Kidney capillary endothelial cell (primary cell): Measurements from ENCODE around the gene CAMKMT.

Experiments used
- DNase-seq: peaks from one replicate; pipeline ENCODE4 v3.0.0-alpha.2; 2018; ENCODE audit warnings: low spot score

The CAMKMT gene

DNA sequence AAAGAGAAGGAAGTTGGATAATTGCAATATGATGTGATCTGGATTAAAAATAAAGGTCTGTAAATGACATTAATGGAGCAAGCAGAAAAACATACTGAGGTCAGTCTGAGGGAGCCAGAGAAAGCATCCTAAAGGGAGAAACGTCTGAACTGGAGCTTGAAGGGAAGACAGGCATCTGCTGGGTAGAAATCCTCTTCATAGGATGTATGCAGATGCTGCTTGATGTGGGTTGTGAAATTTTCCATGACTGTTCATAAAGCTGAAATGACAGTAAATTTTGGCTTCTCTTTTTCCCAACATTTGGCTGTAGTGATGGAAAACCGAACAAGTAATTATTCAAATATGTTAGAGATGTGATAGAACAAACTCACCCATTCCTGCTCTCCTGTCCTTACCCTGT, 287.6 kb downstream of the CAMKMT start:
- no peak for DNase-seq

DNA sequence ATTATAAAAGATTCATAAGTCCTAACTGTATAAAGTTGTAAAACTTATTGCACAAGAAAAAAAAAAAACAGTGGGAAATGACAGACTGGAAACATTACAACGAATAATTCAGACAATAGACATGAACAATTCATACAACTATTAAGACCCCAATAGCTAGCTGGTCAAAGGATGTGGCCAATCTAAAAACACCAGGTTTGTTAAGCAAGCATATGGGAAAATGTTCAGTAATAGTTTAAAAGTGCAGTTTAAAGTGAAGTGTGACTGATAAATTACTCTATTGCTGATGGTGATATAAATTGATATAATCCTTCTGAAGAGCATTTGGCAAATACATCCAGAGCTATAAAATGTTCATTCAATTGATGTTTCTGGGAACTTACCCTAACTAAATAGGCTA, 289.0 kb downstream of the CAMKMT start:
- no peak for DNase-seq

GRCh38 chr2:44651974-44652373, 290.2 kb downstream of the CAMKMT start:
- no peak for DNase-seq

- DNase-seq = no peak
Observed at GRCh38 chr2:44652701-44653100, 291.0 kb downstream of the CAMKMT start.

DNA sequence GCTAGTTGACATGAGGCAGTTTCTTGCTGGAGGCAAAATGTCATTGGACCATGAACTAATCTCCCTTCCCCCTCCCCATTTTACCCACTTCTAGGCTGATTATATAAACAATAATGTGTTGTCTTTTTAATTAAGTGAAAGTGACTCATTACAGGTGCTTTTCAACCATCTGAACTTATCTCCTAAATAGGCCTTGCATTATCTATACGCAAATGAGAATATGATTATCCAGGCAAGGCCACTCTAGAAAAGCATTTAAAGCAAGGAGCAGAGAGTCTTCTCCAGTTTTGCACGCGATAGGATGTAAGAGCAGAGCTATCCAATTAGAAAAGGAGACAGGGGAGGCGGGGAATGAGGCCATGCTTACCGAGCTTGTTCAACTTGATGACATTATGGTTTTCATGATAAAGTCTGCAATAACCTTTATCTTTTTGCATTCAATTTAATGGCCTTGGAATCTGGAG, 293.7 kb downstream of the CAMKMT start:
- no peak for DNase-seq

- DNase-seq = no peak
Observed at GRCh38 chr2:44656460-44656859, 294.7 kb downstream of the CAMKMT start.

- no peak for DNase-seq
Observed at GRCh38 chr2:44663471-44664073, 301.8 kb downstream of the CAMKMT start.

- no peak for DNase-seq
Observed at GRCh38 chr2:44668336-44668735, 306.6 kb downstream of the CAMKMT start.

DNA sequence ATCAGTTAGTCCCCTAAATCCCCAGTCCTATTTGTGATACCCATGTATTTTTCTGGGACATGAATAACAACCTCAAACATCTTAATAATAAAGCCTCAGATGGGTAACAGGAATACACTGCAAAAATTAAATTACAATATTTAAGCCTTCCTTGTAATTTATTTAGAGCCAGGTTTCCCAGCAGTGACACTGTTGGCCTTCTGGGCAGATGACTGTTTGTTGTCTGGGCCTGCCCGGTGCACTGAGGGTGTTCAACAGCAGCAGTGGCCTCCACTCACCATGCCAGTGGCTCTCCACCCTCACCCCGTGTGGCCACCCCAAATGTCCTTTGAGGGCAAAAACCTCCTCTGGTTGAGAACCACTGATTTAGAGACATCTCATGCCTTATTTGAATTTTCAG, 309.5 kb downstream of the CAMKMT start:
- DNase-seq = no peak

DNA sequence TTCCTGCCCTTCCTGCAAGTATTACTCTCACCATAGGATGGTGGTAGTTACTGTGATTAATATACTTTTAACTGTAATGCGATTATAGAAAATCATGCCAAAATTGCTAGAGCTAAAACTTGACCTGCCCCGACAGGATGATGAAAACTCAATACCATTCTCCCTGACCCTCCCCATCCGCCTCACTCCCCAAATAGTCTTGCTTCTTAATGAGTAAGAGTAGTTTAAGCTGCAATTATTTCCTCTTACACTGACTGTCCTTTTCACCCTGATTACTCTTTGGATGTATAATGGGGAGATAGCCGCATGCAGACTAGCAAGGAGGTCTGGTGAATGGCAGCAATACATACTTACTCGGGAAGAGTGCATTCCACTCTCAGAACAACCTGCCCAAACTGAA, 310.2 kb downstream of the CAMKMT start:
- no peak for DNase-seq

GRCh38 chr2:44672431-44672830, 310.7 kb downstream of the CAMKMT start:
- DNase-seq = no peak

GRCh38 chr2:44674473-44675284, 312.9 kb downstream of the CAMKMT start:
- DNase-seq = no peak

- no peak for DNase-seq
Observed at GRCh38 chr2:44676379-44676778, 314.6 kb downstream of the CAMKMT start.

DNA sequence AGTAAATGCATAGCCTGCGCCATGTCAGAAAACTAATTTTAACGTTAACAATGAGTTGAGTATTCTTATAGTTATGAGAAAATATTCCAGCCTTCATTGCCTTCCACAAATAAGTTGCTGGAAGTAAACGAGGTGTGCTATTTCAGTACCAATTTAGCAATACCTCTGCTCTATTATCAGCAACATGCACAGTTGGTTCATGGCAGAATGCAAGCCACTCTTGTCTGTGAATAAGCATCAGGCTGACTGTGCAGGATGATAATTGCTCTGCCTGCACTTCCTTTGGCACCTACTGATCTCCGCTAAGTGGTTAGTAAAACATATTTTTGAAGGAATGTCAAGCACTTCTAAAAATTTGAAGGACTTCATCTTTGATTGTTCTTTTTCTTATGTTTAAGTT, 317.8 kb downstream of the CAMKMT start:
- DNase-seq = no peak

- no peak for DNase-seq
Observed at GRCh38 chr2:44679990-44680389, 318.2 kb downstream of the CAMKMT start.

DNA sequence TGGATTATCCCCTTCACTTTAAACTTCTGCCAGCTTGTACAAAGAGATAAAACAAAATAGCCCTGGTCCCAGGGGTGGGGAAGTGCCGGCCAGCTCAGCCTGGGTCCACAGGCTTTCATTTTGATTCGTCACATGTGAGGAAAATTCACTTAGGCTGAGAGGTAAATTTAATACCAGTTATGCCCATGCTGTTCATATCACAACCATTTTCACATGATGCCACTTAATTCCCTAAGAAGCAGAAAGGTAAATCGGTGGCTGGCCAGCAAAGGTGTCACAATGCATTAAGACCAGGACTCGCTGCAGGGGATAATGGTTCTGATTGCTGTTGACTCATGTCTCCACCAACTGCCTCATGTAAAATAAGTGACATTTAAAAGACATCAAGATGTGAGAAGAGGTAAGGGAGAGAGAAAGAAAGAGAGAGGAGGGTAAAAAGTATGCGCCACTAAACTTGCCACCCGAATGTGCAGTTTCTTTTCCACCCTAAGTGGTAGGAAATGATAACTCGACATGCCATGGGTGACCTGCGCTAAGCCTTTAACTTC, 318.8 kb downstream of the CAMKMT start:
- no peak for DNase-seq

- no peak for DNase-seq
Observed at GRCh38 chr2:44680983-44681531, 319.3 kb downstream of the CAMKMT start.

DNA sequence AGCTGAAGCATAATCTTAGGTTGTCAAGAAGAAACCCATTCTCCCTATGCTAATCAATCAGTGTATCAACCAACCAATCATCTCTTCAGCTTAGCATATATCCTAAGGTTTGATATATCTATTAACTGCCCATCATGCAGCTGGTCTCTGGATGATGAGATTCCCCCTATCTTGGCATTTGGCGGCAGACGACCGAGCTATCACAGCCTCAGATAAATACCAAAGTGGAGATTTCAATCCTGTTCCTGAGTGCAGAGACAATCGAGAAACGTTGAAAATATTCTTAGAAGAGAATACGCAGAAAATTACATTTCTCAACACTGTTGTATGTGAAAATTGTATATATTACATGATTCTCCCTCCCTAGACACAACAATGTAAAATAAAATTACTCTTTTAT, 320.7 kb downstream of the CAMKMT start:
- no peak for DNase-seq

DNA sequence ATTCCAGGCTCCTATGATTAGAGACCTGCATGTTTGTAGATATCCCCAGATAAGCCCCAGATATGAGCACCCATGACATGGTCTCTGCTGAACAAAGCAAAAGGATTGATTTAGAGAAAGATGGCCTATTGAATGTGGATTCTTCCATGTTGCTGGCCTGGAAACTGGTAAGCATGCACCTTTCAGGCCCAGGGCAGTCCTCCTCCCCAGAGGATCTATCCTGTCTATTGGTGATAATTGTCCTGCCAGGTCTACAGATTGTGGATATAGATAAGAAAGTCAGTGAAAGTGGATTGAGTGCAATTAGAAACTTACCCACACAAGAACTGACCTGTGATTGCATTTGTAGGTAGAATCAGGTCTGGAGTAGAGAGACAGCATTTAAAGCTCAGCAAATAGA, 322.8 kb downstream of the CAMKMT start:
- DNase-seq = no peak

GRCh38 chr2:44686561-44686960, 324.8 kb downstream of the CAMKMT start:
- peak; percentile 55 for DNase-seq

- DNase-seq = no peak
Observed at GRCh38 chr2:44687686-44688455, 326.1 kb downstream of the CAMKMT start.

GRCh38 chr2:44688456-44689124, 326.8 kb downstream of the CAMKMT start:
- DNase-seq = no peak
